Mesodermal cell (in vitro differentiated cells): Measurements from ENCODE around the gene CRABP2.

Experiments
- H3K27ac ChIP-seq: 2 replicates; pipeline ENCODE4 v1.7.0; 2013; ENCODE audit warnings: mild to moderate bottlenecking, low read depth, low read length, moderate library complexity; ENCODE audit not compliant: severe bottlenecking
- H3K36me3 ChIP-seq: 2 replicates; pipeline ENCODE4 v1.7.1; 2013; ENCODE audit warnings: mild to moderate bottlenecking, low read length, moderate library complexity; ENCODE audit not compliant: control insufficient read depth, insufficient read depth
- H3K4me1 ChIP-seq: one replicate; pipeline ENCODE4 v1.7.1; 2013; ENCODE audit warnings: mild to moderate bottlenecking, low read length; ENCODE audit not compliant: insufficient read depth, control insufficient read depth, poor library complexity, severe bottlenecking
- H3K4me3 ChIP-seq: 2 replicates; pipeline ENCODE4 v1.7.0; 2013; ENCODE audit warnings: low read length, control low read depth, mild to moderate bottlenecking; ENCODE audit not compliant: insufficient read depth, poor library complexity, severe bottlenecking; ENCODE audit errors: extremely low read depth
- H3K9me3 ChIP-seq: 2 replicates; pipeline ENCODE4 v1.7.1; 2013; ENCODE audit warnings: mild to moderate bottlenecking, low read length, moderate library complexity; ENCODE audit not compliant: control insufficient read depth
- WGBS, 2 experiments: methylation state at CpG; one replicate each; pipeline ENCODE4 v1.1.5; 2013; ENCODE audit warnings: missing lambda C conversion rate in 2 of 2; ENCODE audit not compliant: insufficient coverage in 2 of 2; 5-methylcytosine and 5-hydroxymethylcytosine counted together

Gene CRABP2

DNA sequence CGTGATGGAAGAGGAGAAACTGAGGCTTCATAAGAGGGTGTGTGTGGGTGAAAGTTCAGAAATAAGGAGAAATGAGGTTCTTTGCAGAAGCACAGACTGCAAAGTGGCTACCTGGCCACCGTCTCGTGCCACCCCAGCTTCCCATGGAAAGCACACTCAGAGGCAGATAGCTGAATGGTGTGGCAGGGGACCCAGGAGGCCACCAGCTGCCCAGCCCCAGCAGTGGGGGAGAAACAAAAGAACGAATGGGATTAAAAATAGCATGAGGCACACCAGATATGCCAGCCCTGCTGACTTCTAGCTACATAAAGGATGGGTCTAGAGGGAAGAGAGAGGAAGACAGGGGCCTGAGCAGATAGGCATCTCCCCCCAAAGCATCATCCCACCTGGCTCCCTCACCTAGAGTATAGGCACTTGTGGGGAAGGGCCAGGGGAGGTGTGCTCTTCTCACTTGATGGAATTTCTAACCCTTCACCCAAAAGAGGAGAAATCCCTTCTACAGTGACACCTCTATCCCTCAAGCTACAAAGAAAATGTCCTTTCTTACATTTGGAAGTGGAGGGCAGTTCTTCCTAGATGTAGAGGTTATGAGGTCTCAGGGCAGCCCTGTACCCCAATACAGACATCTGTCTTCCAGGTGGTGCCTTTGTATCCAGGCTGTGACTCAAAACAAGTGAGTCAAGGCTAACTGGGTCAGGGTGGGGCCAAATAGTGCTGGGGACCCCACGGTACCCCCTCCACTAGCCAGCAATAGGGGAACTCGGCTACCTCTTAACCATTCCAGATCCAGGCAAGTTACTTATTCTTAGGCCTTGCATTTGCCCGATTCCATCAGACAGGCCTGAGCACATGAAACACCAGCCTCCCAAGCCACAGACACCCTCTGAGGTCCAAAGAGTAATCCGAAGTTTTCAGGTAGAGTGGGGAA lies 42.6 kb upstream of the CRABP2 start:
- Histone ChIP-seq H3K4me1 (peaks cover 38% of the 10 kb centered on the region), H3K27ac (peak overlapping the region; percentile 100), H3K9me3 (no peaks in the 10 kb centered on the region), H3K4me3 (peak overlapping the region; percentile 95), H3K36me3 (peaks cover 45% of the 10 kb centered on the region)
- 32 to 34% methylated on average over 5 to 6 of the region's 8 CpGs for WGBS, 2 experiments

DNA sequence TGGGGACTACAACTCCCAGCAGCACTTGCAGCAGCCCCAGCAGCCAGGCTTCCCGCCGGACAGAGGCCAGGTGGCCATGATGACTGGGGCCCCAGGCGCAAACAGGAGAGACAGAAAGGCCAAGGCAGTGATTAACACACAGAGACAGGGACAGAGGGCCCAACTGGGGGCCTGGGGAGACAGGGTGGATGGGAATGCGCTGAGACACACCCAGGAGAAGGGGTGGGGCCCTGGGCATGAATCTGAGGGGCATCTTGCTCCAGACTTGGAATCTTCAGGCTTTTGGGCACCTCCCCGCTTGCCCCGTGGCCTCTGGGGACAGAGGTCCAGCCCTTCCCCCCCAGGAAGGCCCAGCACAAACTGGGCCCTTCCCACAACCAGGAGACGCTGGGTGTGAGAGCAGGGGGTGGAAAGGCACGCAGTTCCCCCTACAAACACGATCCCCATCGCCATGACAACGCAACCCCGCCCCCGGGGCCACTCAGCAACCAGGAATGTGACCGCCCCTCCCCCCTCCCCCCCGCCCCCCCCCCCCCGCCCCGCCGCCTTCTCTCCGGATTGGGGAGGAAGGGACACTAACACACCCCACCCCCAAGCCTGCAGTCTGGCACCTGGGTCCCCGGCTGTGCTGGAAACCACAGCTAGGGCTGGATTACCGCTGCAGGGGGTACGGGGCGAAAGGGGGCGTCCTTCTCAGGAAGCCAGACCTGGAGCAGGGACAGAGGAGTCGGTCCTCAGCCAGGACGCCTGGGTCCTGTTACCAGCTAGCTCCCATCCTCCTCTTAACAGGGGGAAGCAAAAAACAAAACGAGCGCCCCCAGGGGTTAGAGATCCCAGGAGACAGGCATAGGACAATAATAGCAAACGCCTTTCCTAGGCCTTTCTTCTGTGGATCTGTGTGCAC lies 41.6 kb upstream of the CRABP2 start:
- 0 to 1% methylated on average over 14 to 16 of the region's 29 CpGs for WGBS, 2 experiments
- peaks cover 38% of the 10 kb centered on the region for H3K4me1 ChIP-seq

DNA sequence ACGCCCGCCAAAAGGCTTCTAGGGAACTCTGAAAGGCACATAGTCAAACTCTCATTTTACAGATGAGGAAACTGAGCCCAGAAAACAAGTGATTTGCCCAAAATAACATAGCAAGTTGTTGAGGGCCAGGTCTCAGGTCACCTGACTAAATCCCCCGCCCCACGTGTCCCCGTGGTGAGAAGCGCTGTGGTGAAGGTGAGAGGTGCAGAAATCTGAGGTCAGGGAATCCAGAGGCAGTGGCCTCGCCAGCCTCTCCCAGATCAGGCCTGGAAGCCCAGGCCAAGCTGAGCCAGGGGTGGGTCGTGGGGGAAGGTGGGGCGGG lies 41.0 kb upstream of the CRABP2 start:
- Histone ChIP-seq H3K4me3 (peak overlapping the region; percentile 49), H3K9me3 (no peaks in the 10 kb centered on the region), H3K4me1 (peaks cover 43% of the 10 kb centered on the region), H3K36me3 (peaks cover 61% of the 10 kb centered on the region), H3K27ac (peak overlapping the region; percentile 100)
- WGBS, 2 experiments: 24 to 28% methylated on average over 7 of the region's 9 CpGs

More for the DNA sequence above, 41.6 kb upstream of the CRABP2 start:
- H3K9me3 ChIP-seq: no peaks in the 10 kb centered on the region
- peaks cover 55% of the 10 kb centered on the region for H3K36me3 ChIP-seq
- H3K4me3 ChIP-seq: peak overlapping the region; percentile 49
- peak overlapping the region; percentile 100 for H3K27ac ChIP-seq

DNA sequence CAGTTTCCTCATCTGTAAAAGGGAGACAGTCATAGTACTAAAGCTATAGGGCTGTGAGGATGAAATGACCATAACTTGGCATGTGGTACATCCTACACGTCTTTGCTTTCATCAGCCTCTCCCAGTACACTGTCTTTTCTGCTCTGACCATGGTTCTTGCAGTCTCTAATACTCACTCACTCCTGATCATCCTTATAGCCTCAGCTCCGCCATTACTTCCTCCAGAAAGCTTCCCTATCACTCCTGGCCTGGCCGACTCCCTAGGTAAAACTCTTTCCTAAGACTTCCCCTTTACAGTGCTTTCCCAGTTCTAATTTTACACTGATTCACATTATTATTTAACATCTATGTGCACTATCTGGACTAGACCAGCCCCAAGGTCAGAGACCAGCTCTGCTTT lies 40.5 kb upstream of the CRABP2 start:
- Histone ChIP-seq H3K27ac (peak overlapping the region; percentile 100), H3K4me1 (peaks cover 45% of the 10 kb centered on the region), H3K36me3 (peaks cover 62% of the 10 kb centered on the region), H3K4me3 (peak overlapping the region; percentile 49), H3K9me3 (no peaks in the 10 kb centered on the region)
- 91 to 92% methylated on average over 3 of the region's 3 CpGs for WGBS, 2 experiments

GRCh38 chr1:156744786-156745419 lies 39.5 kb upstream of the CRABP2 start:
- Histone ChIP-seq H3K4me3 (no peak overlapping the region), H3K9me3 (no peaks in the 10 kb centered on the region), H3K4me1 (peaks cover 42% of the 10 kb centered on the region), H3K36me3 (peaks cover 57% of the 10 kb centered on the region), H3K27ac (peak overlapping the region; percentile 49)
- WGBS, 2 experiments: 91 to 97% methylated on average over 4 to 7 of the region's 14 CpGs

DNA sequence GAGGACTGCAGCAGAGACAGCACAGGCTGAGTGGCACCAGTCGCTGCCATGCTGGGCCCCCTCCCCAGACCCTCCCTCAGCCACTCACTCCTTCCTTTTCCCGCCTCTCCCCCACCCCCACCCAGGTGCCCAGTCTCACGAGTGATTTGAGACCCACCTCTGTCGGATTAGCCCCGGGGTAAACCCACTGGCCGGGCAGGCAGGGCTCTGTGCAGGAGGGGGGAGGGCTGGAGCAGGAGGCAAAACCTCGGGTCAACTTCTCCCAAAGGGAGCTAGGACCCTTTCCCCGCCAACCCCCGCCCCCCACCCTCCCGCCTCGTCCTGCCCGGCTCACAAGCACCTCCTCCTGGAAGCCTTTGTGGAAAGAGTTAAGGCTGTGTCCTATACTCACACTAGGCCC lies 39.0 kb upstream of the CRABP2 start:
- H3K9me3 ChIP-seq: no peaks in the 10 kb centered on the region
- peak overlapping the region; percentile 29 for H3K27ac ChIP-seq
- 92 to 100% methylated on average over 1 to 9 of the region's 12 CpGs for WGBS, 2 experiments
- peaks cover 51% of the 10 kb centered on the region for H3K36me3 ChIP-seq
- peaks cover 36% of the 10 kb centered on the region for H3K4me1 ChIP-seq
- H3K4me3 ChIP-seq: no peak overlapping the region

DNA sequence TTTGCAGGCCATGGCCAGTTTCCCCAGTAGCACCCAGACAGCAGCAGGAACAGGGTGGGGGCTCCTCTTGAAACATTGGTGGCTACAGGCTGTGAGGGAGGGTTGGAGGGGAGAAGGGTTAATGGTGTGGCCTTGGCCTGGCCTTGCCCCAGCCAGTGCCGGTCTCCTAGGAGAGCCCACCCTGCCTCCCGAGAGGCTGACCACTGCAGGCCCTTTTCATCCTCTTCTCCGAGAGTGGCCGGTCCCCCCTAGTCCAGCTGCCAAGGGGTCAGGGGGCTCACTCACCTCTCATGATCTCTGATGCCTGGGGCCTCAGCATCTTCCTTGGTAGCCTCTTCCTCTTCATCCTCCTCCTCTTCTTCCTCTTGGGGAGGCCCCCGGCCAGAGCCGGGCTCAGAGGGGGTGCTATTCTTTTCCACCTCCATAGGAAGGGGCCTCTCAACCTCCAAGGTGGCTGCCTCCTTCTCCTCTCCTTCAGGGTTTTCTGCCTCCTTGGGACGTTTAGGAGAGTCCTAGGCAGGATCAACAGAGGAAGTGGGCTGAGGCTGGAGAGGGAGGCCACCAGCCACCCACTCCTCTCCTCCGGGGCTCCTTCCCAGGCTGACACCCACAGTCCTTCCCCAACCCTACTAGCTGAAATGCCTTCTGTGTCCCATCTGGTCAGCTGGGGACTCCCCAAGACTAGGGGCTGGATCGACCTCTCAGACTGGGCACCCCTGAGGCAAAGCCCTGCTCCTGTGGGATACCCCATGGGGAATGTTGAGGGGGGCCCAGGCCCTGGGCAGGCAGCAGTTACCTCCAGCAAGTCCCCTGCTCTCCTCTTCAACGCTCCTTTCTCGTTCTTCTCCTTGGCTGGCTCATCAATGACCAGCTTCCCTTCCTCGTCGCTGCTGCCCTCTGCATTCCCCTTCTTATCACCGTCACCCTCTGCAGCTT lies 38.3 kb upstream of the CRABP2 start:
- 96 to 100% methylated on average over 10 to 12 of the region's 14 CpGs for whole genome bisulfite sequencing, 2 experiments
- no peaks in the 10 kb centered on the region for H3K9me3 ChIP-seq
- peak overlapping the region; percentile 29 for H3K27ac ChIP-seq
- H3K4me3 ChIP-seq: no peak overlapping the region
- peaks cover 29% of the 10 kb centered on the region for H3K4me1 ChIP-seq
- H3K36me3 ChIP-seq: peaks cover 49% of the 10 kb centered on the region

GRCh38 chr1:156742801-156743200 lies 37.4 kb upstream of the CRABP2 start:
- no peaks in the 10 kb centered on the region for H3K9me3 ChIP-seq
- no peak overlapping the region for H3K4me3 ChIP-seq
- H3K36me3 ChIP-seq: peaks cover 58% of the 10 kb centered on the region
- H3K27ac ChIP-seq: no peak overlapping the region
- peaks cover 21% of the 10 kb centered on the region for H3K4me1 ChIP-seq
- 93 to 100% methylated on average over 1 to 2 of the region's 4 CpGs for WGBS, 2 experiments

DNA sequence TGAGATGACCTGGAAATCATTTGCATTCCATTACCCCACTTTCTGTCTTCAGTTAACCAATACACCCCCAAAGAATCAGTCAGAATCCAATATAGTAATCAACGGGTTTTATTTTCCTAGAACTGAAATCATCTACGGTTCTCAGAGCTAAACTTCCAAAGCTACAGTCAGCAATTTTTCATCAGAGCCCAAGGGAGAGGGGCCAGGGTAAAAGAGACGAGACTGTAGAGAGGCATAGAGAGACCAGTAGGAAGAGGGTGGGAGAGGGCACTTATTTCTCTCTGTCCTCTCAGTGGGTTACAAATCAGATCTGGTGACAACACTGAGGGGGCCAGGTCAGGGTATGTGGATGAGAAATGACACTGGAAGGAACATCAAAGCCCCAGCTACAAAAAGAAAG lies 36.6 kb upstream of the CRABP2 start:
- H3K4me3 ChIP-seq: no peak overlapping the region
- H3K9me3 ChIP-seq: no peaks in the 10 kb centered on the region
- H3K36me3 ChIP-seq: peaks cover 66% of the 10 kb centered on the region
- H3K27ac ChIP-seq: peak overlapping the region; percentile 76
- WGBS, 2 experiments: 100% methylated on average over 1 to 2 of the region's 3 CpGs
- H3K4me1 ChIP-seq: peaks cover 17% of the 10 kb centered on the region
